MM.1S (cell line): ENCODE results near the gene TOM1.

Experiments
- CTCF ChIP-seq: fragments of 300-600 bp; sonication (generic); IDR thresholded peaks from 2 replicates; pipeline ENCODE4 v1.5.1; 2016; ENCODE audit warnings: antibody characterized with exemption, low read length, mixed read lengths
- EZH2 ChIP-seq: fragments of 300-600 bp; sonication (generic); optimal IDR thresholded peaks from 2 replicates; pipeline ENCODE3; 2017; ENCODE audit warnings: low read depth, mild to moderate bottlenecking, antibody characterized with exemption, low read length, mixed read lengths
- EZH2phosphoT487 ChIP-seq: fragments of 300-600 bp; sonication (generic); IDR thresholded peaks from 2 replicates; pipeline ENCODE4 v1.6.1; 2018; ENCODE audit warnings: antibody characterized with exemption, low read length

GRCh38 chr22:35324762-35325161, 25.1 kb downstream of the TOM1 start:
- no peak for TF ChIP-seq EZH2
- no peak for TF ChIP-seq CTCF
- no peak for TF ChIP-seq EZH2phosphoT487
